Activated CD4-positive, CD25-positive, alpha-beta regulatory T cell treated with anti-CD3 and anti-CD28 coated beads, Interleukin-2, amount 50 U/mL, for 72 hours (primary cell): ENCODE measurements around the gene DISC1.

Experiments
- DNase-seq: peaks from one replicate; pipeline ENCODE4 v3.0.0; 2021

DISC1 gene

DNA sequence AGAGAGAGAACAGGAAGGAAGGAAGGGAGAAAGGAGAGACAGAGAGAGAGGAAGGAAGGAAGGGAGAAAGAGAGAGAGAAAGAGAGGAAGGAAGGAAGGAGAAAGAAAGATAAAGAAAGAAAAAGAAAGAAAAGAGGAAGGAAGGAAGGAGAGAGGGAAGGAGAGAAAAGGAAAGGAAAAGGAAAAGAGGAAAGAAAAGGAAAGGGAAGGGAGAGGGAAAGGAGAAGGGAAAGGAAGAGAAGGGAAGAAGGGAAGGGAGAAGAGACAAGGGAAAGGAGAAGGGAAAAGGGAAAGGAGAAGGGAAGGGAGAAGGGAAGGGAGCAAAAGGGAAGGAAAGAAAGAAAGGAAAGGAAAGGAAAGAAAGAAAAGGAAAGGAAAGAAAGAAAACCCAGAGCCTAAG lies 404.6 kb downstream of the DISC1 start:
- DNase-seq: no peak

DNA sequence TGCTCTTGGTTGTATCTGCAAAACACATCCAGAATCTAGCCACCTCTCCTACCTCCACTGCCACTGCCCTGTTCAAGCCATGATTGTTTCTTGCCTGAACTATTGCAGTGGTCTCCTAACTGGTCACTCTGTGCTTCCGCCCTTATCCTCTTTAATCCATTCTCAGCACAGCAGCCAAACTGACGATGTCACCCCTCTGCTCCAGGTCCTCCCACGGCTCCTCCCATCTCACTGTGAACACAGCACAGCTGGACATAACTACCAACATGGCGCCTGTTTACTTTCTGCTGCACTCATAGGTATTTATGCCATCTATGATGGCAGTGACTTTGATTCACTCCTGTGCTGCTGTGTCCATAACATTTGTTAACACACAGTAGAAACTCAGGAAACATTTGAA lies 406.7 kb downstream of the DISC1 start:
- no peak for DNase-seq

DNA sequence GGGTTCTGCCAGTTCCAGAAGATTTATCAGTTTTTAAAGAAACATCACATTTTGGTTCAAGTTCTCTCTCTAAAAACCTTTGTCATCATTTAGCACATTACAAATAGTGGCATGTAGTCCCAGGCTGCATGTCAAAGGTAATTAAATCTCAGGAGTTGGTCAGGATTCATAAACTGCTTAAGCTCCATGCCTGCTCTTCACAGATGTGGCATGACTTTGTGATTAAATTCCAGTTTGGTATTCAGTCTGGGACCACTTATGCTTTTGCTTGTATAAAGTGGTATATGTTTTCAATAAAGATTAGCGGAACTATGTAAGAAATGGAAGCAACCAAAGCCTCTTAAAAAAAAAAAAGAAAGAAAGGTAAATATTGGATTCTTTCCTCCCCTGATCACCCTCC lies 408.0 kb downstream of the DISC1 start:
- DNase-seq: no peak

DNA sequence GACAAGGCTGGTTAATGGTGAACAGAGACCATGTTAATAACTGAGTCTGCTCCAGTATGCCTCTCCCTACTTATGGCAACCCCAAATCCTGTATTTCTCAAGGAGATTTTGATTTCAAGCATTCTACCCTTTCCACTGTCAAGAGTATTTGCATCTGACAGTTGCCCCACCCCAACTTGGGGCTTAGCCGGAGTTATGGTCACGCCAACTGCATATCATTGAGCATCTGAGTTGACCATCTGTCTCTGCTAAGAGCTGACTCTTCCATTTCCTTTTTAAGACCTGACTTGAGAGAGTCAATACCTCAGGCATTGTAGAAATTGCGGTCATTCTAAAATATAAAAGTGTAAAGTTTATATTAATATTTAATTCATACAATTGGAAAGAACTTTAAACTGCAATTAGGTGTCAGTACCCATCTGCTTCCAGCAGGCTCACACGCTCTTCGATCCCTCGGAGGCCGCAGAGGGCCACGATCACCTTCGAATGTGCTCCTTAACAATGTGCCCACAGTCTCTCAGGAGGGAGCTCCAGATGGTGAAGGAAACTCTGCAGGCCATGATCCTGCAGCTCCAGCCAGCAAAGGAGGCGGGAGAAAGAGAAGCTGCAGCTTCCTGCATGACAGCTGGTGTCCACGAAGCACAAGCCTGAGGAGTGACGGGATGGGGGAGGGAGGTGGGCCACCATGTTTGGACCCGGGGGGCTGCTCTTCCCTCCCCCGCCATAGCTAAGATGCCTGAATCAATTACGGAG lies 409.8 kb downstream of the DISC1 start:
- no peak for DNase-seq

DNA sequence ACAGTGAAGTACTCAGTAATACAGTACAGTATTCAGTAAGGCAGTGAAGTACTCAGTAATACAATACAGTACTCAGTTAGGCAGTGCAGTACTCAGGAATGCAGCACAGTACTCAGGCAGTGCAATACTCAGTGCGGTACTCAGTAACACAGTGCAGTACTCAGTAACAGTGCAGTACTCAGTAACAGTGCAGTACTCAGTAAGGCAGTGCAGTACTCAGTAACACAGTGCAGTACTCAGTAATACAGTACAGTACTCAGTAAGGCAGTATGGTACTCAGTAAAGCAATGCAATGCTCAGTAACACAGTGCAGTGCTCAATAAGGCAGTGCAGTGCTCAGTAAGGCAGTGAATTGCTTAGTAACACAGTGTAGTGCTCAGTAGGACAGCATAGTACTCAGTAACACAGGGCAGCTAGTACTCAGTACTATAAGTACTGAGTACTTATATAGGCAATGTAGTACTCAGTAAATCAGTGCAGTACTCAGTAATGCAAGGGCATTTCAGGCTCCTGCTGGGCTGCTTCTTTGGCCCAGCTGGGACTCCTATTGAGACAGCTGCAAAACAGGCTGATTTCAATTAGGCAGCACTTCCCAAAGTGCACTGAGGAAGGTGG lies 411.3 kb downstream of the DISC1 start:
- no peak for DNase-seq

DNA sequence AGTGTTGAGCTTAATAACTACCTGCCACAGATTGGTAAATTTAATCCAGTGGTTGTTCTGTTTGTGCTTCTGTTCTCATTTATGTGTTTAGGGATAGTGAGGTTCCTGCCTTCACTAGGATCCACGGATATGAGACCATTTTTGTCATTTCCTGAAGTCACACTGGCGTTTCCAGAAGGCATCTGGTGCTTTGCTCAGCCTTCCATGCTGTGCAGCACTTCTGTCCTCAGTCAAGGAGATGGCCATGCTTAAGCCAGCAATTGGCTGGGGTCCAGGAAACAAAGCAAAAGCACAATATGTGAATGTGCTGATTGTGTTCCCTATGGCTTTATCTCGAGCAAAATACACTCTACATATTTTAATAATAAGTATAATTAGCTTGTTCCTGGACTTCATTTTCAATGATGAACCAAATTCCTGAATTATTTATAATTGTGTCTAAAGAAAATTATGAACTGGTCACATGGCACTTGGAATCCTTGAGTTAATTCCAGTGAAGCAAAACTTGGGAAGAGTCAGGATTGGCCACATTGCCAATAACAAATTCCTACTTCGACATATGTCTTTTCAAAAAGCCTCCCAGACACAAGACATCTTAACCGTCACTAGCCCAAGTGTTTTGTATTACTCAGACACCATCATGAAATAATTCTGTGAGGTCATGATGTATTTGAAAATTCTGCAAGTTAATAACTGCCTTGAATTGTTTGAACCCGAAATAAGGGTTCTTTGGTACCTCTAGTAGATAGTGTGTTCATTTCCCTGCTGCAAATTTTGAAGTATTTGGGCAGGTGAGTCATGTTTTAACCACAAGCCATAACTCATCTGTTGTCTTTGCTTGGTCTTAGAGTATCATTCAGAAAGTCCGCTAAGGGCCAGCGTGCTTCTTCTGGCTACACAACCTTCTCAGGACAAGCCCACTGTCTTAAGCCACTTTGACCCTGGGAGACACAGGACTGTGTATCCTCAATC lies 412.4 kb downstream of the DISC1 start:
- no peak for DNase-seq

DNA sequence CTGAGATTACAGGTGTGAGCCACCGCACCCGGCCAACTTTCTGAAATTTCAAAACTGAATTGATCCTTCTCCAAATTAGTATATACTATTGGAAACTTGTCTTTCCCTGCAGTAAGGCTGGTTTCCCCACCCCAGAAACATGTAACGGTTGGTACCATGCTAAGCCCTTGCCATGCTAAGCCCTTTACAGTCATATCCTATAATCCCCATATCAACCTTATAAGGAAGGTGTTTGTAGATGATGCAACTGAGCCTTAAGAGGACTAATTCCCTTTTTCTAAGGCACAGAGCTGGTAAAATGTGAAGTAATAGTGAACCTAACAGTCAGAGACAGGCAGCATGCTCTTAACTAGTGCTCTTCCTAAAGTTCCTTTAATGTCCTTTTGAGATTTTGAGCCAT lies 413.7 kb downstream of the DISC1 start:
- DNase-seq: no peak

DNA sequence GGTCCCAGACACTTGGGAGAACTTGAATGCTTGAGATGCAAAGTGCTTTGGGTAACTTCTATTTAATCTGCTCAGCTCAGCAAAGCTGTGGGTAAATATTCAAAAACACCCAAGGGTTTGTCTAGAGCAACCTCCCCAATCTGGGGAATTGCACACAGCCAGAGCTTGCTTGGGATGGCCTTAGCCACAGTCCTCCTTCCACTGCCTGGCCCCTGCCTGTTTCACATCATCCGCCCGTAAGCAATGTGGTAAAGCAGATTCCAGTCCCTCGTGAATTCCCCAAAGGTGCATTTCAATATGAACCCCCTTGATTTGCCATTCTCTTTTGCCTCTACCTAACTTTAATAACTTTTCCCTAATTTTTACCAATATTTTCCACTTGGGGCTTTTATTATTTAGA lies 418.1 kb downstream of the DISC1 start:
- no peak for DNase-seq

DNA sequence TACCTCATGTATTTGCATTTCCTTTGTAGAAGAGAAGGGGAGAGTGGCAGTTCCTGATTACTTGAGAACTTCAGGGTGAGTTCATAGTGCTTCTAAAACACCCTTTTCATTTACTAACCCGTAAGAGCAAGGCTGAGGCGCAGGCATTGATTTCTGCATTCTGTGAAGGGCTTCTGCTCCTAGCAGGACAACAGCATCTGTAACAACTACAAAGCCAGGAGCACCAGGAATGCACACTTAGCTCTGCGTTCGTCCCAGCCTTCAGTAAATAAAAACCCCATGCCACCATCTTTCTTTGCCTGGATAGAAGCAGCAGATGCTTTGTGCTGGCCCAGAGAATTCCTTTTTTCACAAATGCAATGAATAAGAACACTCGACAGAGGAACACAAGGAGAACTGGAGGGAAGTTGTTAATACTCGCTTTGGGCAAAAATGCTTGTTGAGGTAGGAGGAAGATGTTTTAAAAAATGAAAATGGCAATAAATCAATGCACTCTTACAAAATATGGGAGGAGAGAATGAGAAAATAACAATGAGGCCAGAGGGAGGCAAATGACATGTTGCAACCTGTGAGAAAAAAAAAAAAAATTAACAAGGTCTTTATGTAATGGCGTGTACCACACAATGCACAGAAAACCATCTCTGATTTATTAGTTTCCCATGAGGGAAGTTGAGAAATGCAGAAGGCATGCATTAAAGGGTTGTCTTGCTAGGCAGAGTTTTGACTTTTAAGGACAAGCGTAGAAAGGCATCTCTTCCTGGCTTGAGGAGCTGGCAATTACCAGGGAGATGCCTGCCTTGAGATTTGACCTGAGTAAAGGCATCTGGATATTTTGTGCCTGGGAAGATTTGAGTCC lies 418.8 kb downstream of the DISC1 start:
- no peak for DNase-seq

DNA sequence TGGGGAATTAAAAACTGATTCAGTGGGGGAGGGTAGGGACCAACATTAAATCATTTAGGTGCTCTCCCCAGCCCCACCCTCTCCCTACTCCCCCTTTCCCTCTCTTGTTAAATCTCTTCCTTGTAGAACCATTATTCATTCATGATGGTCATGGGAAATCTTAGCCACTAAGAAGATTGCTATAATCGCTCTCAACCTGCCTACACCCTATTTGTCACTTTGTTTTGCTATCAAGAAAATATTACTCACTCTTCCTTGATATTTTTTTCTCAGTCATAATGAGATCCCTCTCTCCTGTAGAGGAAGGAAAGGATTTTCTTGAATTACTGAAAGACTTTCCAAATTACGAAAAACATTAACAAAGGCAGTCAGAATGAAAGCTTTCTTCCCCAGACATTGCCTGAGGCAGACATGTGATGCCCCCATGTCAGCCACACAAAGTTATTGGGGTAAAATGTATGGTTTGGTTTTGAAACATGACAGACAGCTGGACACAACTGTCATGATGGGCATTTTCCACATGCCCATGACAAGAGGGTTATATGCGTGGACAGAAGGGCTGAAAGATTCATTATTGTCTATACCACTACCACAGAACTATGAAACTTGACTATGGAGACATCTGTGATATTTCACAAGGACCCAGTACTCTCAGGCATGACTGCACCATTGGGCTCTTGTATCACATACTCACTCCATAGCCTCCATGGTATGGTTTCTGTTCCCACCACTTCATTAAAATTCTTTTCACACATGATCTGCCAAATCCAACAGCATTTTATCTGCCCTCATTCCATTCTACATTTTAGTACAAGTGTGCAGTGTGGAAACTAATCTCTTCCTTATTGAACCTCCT lies 420.1 kb downstream of the DISC1 start:
- no peak for DNase-seq

DNA sequence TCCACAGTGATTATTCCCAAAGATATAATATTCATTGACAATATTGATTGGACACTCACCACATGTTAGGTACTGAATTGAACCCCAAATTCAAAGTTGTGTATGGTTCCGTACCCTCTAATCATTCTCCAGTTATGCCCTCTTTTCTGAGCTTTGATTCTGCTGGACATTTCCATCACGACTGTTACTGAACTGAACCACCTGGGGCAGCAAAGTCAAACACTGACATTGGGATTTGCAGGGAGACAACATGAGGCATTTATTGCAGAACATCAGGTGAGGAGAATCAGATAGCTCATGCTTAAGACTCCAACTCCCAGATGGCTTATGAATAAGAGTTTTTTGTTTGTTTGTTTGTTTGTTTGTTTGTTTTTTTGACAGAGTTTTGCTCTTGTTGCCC lies 420.9 kb downstream of the DISC1 start:
- no peak for DNase-seq

DNA sequence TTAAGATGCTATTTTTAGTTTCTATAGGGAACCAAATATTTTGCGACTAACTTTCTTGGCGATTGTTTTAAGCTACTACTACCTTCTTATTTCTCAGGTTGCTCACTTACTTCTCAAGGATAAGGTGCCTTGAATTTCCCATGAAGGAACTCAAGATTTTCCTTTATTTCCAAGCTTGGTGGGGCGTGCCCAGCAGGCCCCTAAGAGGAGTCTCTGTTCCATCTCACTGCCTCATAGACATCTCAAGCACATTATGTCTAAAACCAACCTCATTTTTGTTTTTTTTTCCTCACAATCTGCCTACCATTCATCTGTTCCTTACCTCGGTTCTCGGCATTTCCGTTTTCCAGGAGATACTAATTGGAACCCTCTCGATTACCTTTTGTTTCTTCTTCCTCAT lies 421.9 kb downstream of the DISC1 start:
- no peak for DNase-seq

DNA sequence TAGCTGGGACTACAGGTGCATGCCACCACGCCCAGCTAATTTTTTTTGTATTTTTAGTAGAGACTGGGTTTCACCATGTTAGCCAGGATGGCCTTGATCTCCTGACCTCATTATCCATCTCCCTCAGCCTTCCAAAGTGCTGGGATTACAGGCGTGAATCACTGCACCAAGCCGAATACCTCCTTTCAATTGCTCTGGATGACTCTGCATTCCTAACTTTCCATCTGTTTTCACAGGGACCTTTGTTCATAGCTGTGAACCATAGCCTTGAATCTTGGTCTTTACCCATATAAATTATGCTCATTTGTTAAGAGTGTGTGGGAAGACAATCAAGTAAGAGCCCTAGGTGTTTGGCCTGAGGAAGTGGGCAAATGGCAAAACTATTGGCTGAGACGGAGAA lies 422.7 kb downstream of the DISC1 start:
- DNase-seq: no peak

DNA sequence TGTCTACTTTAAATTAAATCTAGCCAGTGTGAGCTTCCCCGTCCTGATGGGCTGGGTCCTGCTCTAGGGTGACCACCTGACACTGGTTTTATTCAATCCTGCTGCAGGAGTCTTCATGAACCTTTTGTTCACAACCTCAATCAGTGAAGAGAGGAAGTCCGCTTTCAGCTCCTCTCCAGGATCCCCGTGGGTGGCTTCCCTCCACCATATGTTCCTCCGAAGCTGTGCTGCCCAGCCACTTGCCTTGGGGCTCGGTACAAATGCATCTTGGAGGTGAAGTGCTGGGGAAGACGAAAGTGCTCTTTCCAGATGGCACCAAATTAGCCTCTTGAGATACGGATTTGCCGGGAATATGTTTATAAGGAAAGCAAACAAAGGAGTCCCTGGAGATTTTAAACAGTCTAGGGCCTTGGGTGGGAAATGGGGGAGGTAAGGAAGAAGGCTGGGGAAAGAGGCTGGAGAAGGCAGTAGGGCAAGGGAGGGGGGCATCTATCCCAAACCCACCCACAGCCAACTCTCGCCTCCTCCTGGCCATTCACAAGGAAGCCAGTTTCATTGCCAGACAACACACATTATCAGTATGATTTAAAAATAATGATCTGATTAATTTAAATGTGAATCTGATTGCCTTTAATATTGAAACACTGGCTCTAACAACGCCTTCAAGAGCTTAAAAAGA lies 430.8 kb downstream of the DISC1 start:
- DNase-seq: no peak

DNA sequence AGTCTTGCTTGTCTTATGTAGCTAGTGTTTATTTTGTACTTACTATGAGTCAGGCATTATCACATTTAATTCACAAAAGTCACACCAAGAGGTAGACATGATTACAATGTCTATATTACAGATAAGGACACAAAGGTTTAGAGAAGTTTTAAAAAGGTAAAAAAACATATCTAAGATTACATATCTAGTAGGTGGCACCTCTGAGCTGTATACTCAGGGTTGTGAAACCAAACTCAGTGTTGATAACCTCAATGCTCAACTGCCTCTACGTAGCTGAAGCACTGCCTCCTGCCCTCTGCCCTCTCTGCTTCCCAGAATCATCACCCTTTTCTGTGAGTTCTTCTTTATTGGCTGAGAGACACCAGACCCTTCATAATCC lies 431.3 kb downstream of the DISC1 start:
- DNase-seq: no peak

DNA sequence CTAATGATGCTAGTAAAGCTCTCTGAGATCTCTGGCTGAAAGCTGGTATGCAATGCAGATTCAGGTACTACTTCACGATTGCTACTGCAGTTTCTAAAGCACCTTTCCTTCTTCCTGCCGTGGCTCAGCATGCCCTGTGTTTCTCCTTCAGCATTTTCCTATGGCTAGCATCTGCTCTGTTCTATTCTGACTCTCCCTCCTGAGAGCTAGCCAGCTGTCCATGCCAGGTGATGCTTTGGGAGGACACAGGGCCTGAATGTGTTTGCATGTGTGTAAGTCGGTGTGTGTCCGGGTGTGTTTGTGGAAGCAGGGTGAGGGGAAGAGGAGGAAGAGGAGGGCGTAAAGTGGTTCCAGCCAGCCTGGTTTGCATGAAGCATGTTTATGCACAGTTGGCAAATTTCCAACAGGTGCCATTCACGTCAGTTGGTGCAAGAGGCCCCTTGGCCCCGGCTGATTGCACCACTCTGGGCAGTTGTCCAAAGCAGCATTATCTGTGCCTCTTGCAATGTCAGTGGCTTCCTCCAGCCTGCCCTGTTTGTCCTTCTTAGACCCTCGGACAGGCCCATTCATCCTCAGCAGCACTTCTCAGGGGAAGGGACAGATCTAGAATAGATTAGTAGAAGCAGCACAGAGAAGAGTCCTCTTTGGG lies 433.3 kb downstream of the DISC1 start:
- no peak for DNase-seq

DNA sequence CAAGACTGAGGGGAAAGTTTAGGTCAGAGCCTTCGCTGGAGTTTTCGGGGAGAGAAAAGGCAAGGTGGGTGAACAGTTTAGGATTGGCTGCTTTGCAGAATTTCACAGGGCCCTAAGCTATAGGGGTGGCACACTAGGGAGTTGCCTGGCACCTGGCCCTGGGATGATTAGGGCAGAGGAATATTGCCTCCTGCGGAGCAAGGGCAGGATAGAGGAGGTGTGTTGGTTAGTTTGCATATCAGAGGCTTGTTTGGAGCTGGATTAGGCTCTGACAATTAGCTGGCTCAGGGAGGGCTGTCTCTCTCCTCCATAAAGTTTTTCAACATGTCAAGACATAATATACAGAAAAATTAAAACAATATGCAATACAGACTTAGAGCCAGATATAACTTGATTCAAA lies 436.4 kb downstream of the DISC1 start:
- no peak for DNase-seq

DNA sequence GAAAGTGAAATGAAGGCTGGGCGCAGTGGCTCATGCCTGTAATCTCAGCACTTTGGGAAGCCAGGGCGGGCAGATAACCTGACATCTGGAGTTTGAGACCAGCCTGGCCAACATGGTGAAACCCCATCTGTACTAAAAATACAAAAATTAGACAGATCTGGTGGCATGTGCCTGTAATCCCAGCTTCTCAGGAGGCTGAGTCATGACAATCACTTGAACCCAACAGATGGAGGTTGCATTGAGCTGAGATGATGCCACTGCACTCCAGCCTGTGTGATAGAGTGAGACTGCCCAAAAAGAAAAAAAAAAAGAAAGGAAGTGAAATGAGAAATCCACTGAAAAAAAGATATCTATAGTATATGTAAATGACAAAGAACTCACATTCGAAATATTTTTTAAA lies 439.9 kb downstream of the DISC1 start:
- no peak for DNase-seq

DNA sequence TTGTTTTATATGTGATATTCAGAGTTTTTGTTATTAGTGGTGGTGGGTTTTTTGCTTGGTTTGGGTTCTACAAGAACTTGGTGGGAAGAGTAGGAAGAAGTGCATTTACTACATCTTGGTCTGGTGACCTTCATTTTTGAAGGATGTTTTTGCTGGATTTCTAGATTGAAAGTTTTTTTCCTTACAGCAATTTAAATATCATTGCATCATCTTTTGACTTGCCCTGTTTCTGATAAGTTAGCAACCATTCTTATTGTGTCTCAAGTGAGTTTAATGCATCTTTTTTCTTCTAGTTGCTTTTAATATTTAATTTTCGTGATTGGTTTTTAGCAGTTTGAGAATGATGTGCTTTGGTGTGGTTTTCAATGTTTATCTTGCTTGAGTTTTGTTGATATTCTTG lies 447.7 kb downstream of the DISC1 start:
- no peak for DNase-seq

DNA sequence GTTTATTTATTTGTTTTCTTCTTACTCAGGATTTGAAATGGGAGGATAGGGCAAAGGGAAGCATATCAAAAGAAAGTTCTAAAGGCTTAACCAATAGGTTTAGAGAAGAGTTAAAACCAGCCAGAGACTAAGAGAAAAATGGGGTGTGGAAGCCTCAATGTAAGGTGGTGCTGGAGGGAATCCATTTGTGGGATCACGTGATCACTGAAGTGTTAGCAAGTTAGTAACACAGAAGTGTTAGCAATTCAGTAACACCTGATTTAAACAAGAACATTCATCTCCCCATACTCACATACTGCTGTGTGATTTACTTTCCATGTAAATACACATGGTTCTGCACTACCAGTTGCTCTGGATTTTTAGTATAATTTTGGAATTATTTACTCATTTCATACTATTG lies 451.2 kb downstream of the DISC1 start:
- DNase-seq: no peak
